Gastroesophageal sphincter (tissue), 4 donors: ENCODE results near the gene ARHGAP30. TPM values are rescaled to one million over a fixed set of nuclear protein-coding genes. Genes with fewer than 3 reads are reported as not detected.

ENCODE experiments used
- ATAC-seq: fragments of 150-250 bp; one replicate; pipeline ENCODE4 v1.9.1; 2016; ENCODE audit warnings: mild to moderate bottlenecking, moderate library complexity
- H3K27ac ChIP-seq, 4 donors: fragments of 200-600 bp; sonication (generic) in 3 of 4; 1 replicate in 3 of 4; 2 replicates in 1 of 4; pipeline ENCODE4 v1.5.1; 2016 to 2019
- H3K27me3 ChIP-seq: fragments of 200-600 bp; sonication (generic); one replicate; pipeline ENCODE4 v1.5.1; 2019
- H3K36me3 ChIP-seq, 2 donors: fragments of 200-600 bp; sonication (generic); one replicate each; pipeline ENCODE4 v1.5.1; 2019; ENCODE audit warnings: control low read depth in 1 of 2
- H3K4me1 ChIP-seq, 3 donors: fragments of 200-600 bp; sonication (generic); 1 replicate in 2 of 3; 2 replicates in 1 of 3; pipeline ENCODE4 v1.5.1; 2016 to 2019; ENCODE audit warnings: control low read depth in 2 of 3
- H3K4me3 ChIP-seq, 2 donors: fragments of 200-600 bp; sonication (generic); one replicate each; pipeline ENCODE4 v1.5.1; 2019; ENCODE audit warnings: mild to moderate bottlenecking in 1 of 2, moderate library complexity in 1 of 2
- H3K9me3 ChIP-seq, 3 donors: fragments of 200-600 bp; sonication (generic); one replicate each; pipeline ENCODE4 v1.5.1; 2017 to 2019; ENCODE audit warnings: control low read depth in 2 of 3
- EP300 ChIP-seq: sonication (generic); formaldehyde crosslinking; IDR thresholded peaks from one replicate; pipeline ENCODE4 v1.6.1; 2017; ENCODE audit warnings: antibody characterized with exemption, mild to moderate bottlenecking
- POLR2A ChIP-seq, 2 donors: fragments of 450-650 bp; IDR thresholded peaks; one replicate each; pipeline ENCODE4 v1.6.1; 2017; ENCODE audit warnings: antibody characterized with exemption in 2 of 2, mild to moderate bottlenecking in 2 of 2, moderate library complexity in 1 of 2
- POLR2AphosphoS5 ChIP-seq: sonication (generic); formaldehyde crosslinking; IDR thresholded peaks from one replicate; pipeline ENCODE4 v1.6.1; 2017; ENCODE audit warnings: antibody characterized with exemption
- WGBS, 2 donors: methylation state at CpG; one replicate each; pipeline ENCODE4 v1.1.5; 2018; ENCODE audit warnings: low coverage in 1 of 2; 5-methylcytosine and 5-hydroxymethylcytosine counted together
- small RNA-seq, 4 donors: library from RNA; depleted of rRNA; stranded (forward); fragments of <200 nt; gene quantifications; one replicate each; pipeline ENCODE3, GENCODE V24; 2016
- total RNA-seq, 4 donors: library from RNA; depleted of rRNA; stranded (reverse); fragments of >200 nt; gene quantifications; one replicate each; pipeline ENCODE4 v1.1.0, GENCODE V29; 2016
- TF ChIP-seq, protein P1 (sequence below), 4 experiments: fragments of 200-600 bp in 2 of 4; fragments of 450-650 bp in 2 of 4; sonication (generic) in 1 of 4; IDR thresholded peaks; one replicate each; pipeline ENCODE4 v1.5.1; 2017 to 2019; ENCODE audit warnings: antibody characterized with exemption in 4 of 4, mild to moderate bottlenecking in 2 of 4, moderate library complexity in 2 of 4

Gene ARHGAP30
- total RNA-seq, 4 donors from 2014 or later = 1.9 to 11.6 (median 4.4) TPM

DNA sequence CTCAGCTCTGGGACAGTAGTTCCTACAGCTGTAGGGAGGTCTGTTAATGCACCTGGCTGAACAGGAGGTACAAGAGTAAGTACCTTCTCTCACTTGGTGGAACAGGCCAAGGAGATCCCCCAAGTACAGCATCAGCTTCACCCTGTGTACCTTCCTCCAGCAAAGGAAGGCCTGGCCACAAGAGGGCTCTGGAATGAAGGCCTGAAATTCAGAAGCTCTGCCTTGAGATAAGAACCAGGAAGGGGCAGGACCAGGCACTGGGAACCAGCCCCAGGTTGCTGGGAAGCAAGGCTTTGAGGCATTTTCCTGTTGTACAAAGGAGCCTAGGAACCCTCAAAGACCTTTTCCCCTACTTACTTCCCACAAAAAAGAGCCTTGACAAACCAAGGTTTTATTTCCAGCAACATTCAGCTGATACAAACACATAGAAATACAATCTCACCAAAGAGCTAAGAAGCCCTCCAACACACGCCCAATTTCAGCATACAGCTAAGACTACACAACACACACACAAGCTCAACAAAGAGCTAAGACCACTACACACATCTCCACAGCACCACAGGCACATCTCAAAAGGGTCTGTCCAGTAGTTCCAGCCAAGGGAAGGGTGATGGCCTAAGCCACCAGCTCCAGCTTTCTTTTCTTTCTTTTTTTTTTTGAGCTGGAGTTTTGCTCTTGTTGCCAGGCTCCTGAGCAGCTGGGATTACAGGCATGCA is 72.2 kb downstream of the ARHGAP30 start:
- 80% methylated on average over 1 of the region's 1 CpG for WGBS, 2 donors
- H3K4me1 ChIP-seq = no peaks in the 10 kb centered on the region
- no peaks in the 10 kb centered on the region for H3K27me3 ChIP-seq
- no peak overlapping the region for H3K4me3 ChIP-seq
- peak; percentile 52 for ATAC-seq
- H3K9me3 ChIP-seq = no peaks in the 10 kb centered on the region
- peak overlapping the region in 2 of 4 donors; percentile 6 to 54 for H3K27ac ChIP-seq
- H3K36me3 ChIP-seq = peaks cover 0 to 32% of the 10 kb centered on the region in 2 donors
- TF ChIP-seq POLR2A (IDR thresholded peaks at IDR 0.05) = no peak
- no peak for TF ChIP-seq EP300
- TF ChIP-seq, protein P1, sequence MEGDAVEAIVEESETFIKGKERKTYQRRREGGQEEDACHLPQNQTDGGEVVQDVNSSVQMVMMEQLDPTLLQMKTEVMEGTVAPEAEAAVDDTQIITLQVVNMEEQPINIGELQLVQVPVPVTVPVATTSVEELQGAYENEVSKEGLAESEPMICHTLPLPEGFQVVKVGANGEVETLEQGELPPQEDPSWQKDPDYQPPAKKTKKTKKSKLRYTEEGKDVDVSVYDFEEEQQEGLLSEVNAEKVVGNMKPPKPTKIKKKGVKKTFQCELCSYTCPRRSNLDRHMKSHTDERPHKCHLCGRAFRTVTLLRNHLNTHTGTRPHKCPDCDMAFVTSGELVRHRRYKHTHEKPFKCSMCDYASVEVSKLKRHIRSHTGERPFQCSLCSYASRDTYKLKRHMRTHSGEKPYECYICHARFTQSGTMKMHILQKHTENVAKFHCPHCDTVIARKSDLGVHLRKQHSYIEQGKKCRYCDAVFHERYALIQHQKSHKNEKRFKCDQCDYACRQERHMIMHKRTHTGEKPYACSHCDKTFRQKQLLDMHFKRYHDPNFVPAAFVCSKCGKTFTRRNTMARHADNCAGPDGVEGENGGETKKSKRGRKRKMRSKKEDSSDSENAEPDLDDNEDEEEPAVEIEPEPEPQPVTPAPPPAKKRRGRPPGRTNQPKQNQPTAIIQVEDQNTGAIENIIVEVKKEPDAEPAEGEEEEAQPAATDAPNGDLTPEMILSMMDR (IDR thresholded peaks at IDR 0.05) = peak in 3 of 4 experiments; percentile 43 to 54 (median 51)
- no peak for TF ChIP-seq POLR2AphosphoS5

Small RNA genes within 50 kb of the gene (small RNA-seq; reads per million reads assigned to genes)
- gene AL591806.2 = 0 reads per million in 4 donors

Other genes with a start within 250 kb of the ARHGAP30 start
- gene CD244, start 207.0 kb downstream of the ARHGAP30 start, total RNA-seq = under 1 TPM in 3 of 4 donors, not detected in 1; 0.15 to 0.47 (median 0.27) TPM
- 1 to 10 TPM in 1 of 4 donors, under 1 TPM in 1, not detected in 2; 0.46 to 1.9 TPM for gene ITLN1, start 184.7 kb downstream of the ARHGAP30 start, total RNA-seq
- gene ITLN2, start 115.1 kb downstream of the ARHGAP30 start, total RNA-seq = not detected
- gene F11R, start 48.7 kb downstream of the ARHGAP30 start, total RNA-seq = 10 to 100 TPM in 1 of 4 donors, 1 to 10 TPM in 3; 4.5 to 28.2 (median 9.9) TPM
- 10 to 100 TPM; 18.1 to 52.1 (median 29.4) TPM for gene TSTD1, start 30.9 kb downstream of the ARHGAP30 start, total RNA-seq
- gene USF1, start 23.9 kb downstream of the ARHGAP30 start, total RNA-seq = 10 to 100 TPM; 50.9 to 79.4 (median 60.5) TPM
- gene NECTIN4, start 19.7 kb upstream of the ARHGAP30 start, total RNA-seq = 1 to 10 TPM in 1 of 4 donors, under 1 TPM in 1, not detected in 2; 0.27 to 1.9 TPM
- gene KLHDC9, start 28.5 kb upstream of the ARHGAP30 start, total RNA-seq = 10 to 100 TPM in 2 of 4 donors, 1 to 10 TPM in 2; 3.5 to 22.6 (median 8.6) TPM
- gene PFDN2, start 48.1 kb upstream of the ARHGAP30 start, total RNA-seq = 10 to 100 TPM; 26.2 to 40.8 (median 31.4) TPM
- gene NIT1, start 48.2 kb upstream of the ARHGAP30 start, total RNA-seq = 10 to 100 TPM; 30.4 to 61.9 (median 32.8) TPM
- gene DEDD, start 62.8 kb upstream of the ARHGAP30 start, total RNA-seq = 10 to 100 TPM; 34.2 to 54.4 (median 41.7) TPM
- 10 to 100 TPM; 60.5 to 83.7 (median 72.8) TPM for gene UFC1, start 84.1 kb upstream of the ARHGAP30 start, total RNA-seq
- 10 to 100 TPM in 3 of 4 donors, 1 to 10 TPM in 1; 10.0 to 27.6 (median 14.7) TPM for gene USP21, start 89.6 kb upstream of the ARHGAP30 start, total RNA-seq
- 10 to 100 TPM; 10.5 to 27.4 (median 17.6) TPM for gene PPOX, start 96.5 kb upstream of the ARHGAP30 start, total RNA-seq
- 10 to 100 TPM; 14.8 to 26.4 (median 19.5) TPM for gene B4GALT3, start 107.6 kb upstream of the ARHGAP30 start, total RNA-seq
- gene ADAMTS4, start 129.2 kb upstream of the ARHGAP30 start, total RNA-seq = 10 to 100 TPM in 1 of 4 donors, 1 to 10 TPM in 3; 3.7 to 60.6 (median 6.7) TPM
- gene NDUFS2, start 132.5 kb upstream of the ARHGAP30 start, total RNA-seq = 100 to 1,000 TPM in 2 of 4 donors, 10 to 100 TPM in 2; 93.4 to 121 (median 100) TPM
- gene FCER1G, start 145.4 kb upstream of the ARHGAP30 start, total RNA-seq = 10 to 100 TPM in 3 of 4 donors, 1 to 10 TPM in 1; 6.4 to 74.6 (median 52.0) TPM
- gene APOA2, start 153.7 kb upstream of the ARHGAP30 start, total RNA-seq = not detected
- gene TOMM40L, start 156.2 kb upstream of the ARHGAP30 start, total RNA-seq = 10 to 100 TPM in 3 of 4 donors, 1 to 10 TPM in 1; 9.3 to 24.3 (median 14.0) TPM
- not detected for gene NR1I3, start 168.3 kb upstream of the ARHGAP30 start, total RNA-seq
- gene PCP4L1, start 188.9 kb upstream of the ARHGAP30 start, total RNA-seq = 10 to 100 TPM in 1 of 4 donors, 1 to 10 TPM in 3; 1.6 to 13.8 (median 5.7) TPM
- 10 to 100 TPM in 2 of 4 donors, 1 to 10 TPM in 2; 5.3 to 18.7 (median 9.4) TPM for gene MPZ, start 240.1 kb upstream of the ARHGAP30 start, total RNA-seq
- 10 to 100 TPM in 3 of 4 donors, 1 to 10 TPM in 1; 7.5 to 59.1 (median 37.2) TPM for gene SDHC, start 244.5 kb upstream of the ARHGAP30 start, total RNA-seq